ENCODE data around the gene ZNF335.
"Not testable (repeated sequence)": the region's sequence is repeated elsewhere in the genome, so short reads cannot be mapped to it uniquely, and the experiment has no call there.

ZNF335 gene

GRCh38 chr20:45958593-45958992, 13.4 kb downstream of the ZNF335 start:
- Histone ChIP-seq H3K27ac (no peak overlapping the region), H3K4me2 (no peak overlapping the region), H3K27me3 (ENCODE audit: insufficient read depth, low read depth) (no peaks in the 10 kb centered on the region), H4K20me1 (ENCODE audit: insufficient read depth) (no peaks in the 10 kb centered on the region), H3K4me1 (ENCODE audit: low read depth, poor library complexity, severe bottlenecking) (no peaks in the 10 kb centered on the region), H3K9ac (no peak overlapping the region), H2AFZ (ENCODE audit: low read depth) (no peak overlapping the region), H3K79me2 (ENCODE audit: insufficient read depth, low read depth) (no peaks in the 10 kb centered on the region), H3K36me3 (ENCODE audit: insufficient read depth) (peaks cover 3% of the 10 kb centered on the region; the same call in 1 of the 2 replicates), H3K4me3 (IDR thresholded peaks at IDR 0.05; ENCODE audit: insufficient read depth, low read depth, low read length) (no peak overlapping the region)
- TF ChIP-seq CTCF (conservative IDR thresholded peaks at IDR 0.05; ENCODE audit: low read depth, low read length), result no peak

DNA sequence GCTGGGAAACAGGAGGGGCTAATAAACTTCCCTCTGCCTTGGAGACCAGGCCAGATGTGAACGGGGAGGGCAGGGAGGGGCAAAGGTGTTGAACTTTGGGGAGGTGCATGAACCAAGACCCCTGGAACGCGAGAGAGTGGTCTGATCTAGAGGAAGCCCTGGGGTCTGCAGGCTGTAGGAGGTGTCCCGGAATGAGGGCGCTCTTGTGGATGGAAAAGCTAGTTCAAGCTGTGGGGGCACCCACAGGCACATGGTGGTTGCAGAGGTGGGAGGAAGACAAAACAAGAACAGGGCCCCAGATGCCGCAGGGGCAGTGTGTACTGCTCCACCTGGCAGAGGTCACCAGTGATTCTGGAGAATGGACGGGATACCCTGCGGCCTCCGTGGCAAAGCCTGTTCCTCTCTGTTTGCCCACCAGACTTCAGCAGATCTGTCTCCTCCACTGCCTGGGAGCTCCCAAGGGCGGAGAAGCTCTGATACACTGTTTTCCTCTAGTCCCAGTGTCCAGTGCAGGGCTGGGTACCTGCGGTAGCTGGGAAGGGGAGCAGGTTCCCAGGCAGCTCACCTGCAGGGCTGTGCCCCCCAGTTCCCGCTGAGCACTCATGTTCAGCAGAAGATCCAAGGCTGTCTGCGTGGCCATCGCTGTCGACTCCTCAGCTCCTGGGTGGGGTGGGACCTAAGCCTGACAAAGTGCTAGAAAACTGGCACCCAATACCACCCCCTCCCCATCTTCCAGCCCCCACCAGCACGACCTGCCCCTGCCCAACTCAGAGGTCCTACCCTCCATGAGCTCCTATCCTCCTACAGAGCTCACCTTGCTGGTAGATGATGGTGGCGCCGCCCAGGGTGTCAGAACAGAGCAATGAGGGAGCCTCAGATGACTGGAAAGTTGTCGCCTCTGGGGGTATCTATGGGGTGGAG, 14.7 kb downstream of the ZNF335 start:
- no peaks in the 10 kb centered on the region for H4K20me1 ChIP-seq (ENCODE audit: insufficient read depth)
- TF ChIP-seq CTCF (conservative IDR thresholded peaks at IDR 0.05; ENCODE audit: low read depth, low read length), result no peak
- no peaks in the 10 kb centered on the region for H3K27me3 ChIP-seq (ENCODE audit: insufficient read depth, low read depth)
- no peaks in the 10 kb centered on the region for H3K79me2 ChIP-seq (ENCODE audit: insufficient read depth, low read depth)
- H3K36me3 ChIP-seq (ENCODE audit: insufficient read depth), result peaks cover 3% of the 10 kb centered on the region; the same call in 1 of the 2 replicates
- no peak overlapping the region for H3K27ac ChIP-seq
- no peak overlapping the region for H3K4me2 ChIP-seq
- no peaks in the 10 kb centered on the region for H3K4me1 ChIP-seq (ENCODE audit: low read depth, poor library complexity, severe bottlenecking)
- H2AFZ ChIP-seq (ENCODE audit: low read depth), result no peak overlapping the region
- no peak overlapping the region for H3K9ac ChIP-seq
- no peak overlapping the region for H3K4me3 ChIP-seq (IDR thresholded peaks at IDR 0.05; ENCODE audit: insufficient read depth, low read depth, low read length)

DNA sequence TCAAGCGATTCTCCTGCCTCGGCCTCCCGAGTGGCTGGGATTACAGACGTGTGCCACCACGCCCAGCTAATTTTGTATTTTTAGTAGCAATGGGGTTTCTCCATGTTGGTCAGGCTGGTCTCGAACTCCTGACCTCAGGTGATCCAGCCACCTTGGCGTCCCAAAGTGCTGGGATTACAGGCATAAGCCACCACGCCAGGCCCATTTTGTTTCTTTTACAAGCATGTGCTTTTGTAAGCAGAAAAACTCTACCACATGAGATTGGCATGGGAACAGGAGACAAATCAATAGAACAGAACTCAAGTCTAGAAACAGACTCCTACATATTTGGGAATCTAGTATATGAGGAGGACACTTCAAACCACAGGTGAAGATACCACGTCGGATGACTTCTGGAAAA, 15.7 kb downstream of the ZNF335 start:
- not testable (repeated sequence) for H3K27ac ChIP-seq; H3K79me2 ChIP-seq (ENCODE audit: insufficient read depth, low read depth); H4K20me1 ChIP-seq (ENCODE audit: insufficient read depth); H3K27me3 ChIP-seq (ENCODE audit: insufficient read depth, low read depth); H2AFZ ChIP-seq (ENCODE audit: low read depth); H3K4me1 ChIP-seq (ENCODE audit: low read depth, poor library complexity, severe bottlenecking); H3K36me3 ChIP-seq (ENCODE audit: insufficient read depth); H3K4me3 ChIP-seq (IDR thresholded peaks at IDR 0.05; ENCODE audit: insufficient read depth, low read depth, low read length); H3K9ac ChIP-seq; H3K4me2 ChIP-seq

DNA sequence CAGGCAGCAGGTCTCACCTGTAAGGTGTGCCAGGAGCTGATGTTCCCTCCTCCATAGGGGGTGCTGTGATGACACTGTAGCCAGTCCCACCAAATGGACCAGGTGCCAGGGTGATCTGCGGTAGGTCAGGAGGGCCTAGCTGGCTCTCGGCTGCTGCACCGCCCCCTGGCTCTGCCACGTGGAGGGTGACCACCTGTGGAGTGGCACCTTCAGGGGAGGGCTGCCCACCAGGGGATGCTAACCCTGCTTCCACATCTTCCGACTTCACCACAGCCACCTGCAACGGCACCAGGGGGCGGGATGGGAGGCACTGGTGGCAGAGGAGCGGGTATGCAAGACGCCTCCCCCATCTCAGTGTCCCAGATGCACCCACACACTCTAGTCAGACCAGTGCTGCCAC, 18.3 kb downstream of the ZNF335 start:
- H3K9ac ChIP-seq, result no peak overlapping the region
- H3K79me2 ChIP-seq (ENCODE audit: insufficient read depth, low read depth), result no peaks in the 10 kb centered on the region
- H2AFZ ChIP-seq (ENCODE audit: low read depth), result no peak overlapping the region
- no peaks in the 10 kb centered on the region for H4K20me1 ChIP-seq (ENCODE audit: insufficient read depth)
- no peaks in the 10 kb centered on the region; the same call in 1 of the 2 replicates for H3K36me3 ChIP-seq (ENCODE audit: insufficient read depth)
- TF ChIP-seq CTCF (conservative IDR thresholded peaks at IDR 0.05; ENCODE audit: low read depth, low read length), result no peak
- H3K27me3 ChIP-seq (ENCODE audit: insufficient read depth, low read depth), result no peaks in the 10 kb centered on the region
- peaks cover 7% of the 10 kb centered on the region for H3K4me1 ChIP-seq (ENCODE audit: low read depth, poor library complexity, severe bottlenecking)
- no peak overlapping the region for H3K27ac ChIP-seq
- no peak overlapping the region for H3K4me3 ChIP-seq (IDR thresholded peaks at IDR 0.05; ENCODE audit: insufficient read depth, low read depth, low read length)
- H3K4me2 ChIP-seq, result no peak overlapping the region

DNA sequence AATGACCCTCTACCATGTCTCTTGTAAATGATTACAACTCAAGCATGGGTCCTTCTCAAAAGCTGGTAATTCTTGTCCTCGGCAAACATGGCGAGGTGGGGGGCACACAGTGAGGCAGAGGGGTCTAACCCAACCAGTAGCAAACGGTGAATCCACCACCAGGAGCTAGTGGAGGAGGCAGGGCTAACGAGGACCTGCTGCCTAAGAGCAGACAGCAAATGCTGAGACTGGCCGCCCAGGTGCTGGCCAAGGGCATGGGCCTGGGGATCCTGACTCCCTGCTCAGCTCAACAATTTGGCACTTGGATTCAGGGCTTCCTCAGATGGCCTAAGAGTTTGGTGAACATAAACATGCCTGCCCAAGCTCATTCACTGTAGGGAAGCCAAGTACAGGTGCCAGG, 19.1 kb downstream of the ZNF335 start:
- Histone ChIP-seq H3K4me3 (IDR thresholded peaks at IDR 0.05; ENCODE audit: insufficient read depth, low read depth, low read length) (no peak overlapping the region), H3K36me3 (ENCODE audit: insufficient read depth) (no peaks in the 10 kb centered on the region; the same call in 1 of the 2 replicates), H3K27me3 (ENCODE audit: insufficient read depth, low read depth) (no peaks in the 10 kb centered on the region), H3K27ac (no peak overlapping the region), H2AFZ (ENCODE audit: low read depth) (no peak overlapping the region), H3K4me1 (ENCODE audit: low read depth, poor library complexity, severe bottlenecking) (peaks cover 7% of the 10 kb centered on the region), H3K9ac (no peak overlapping the region), H3K4me2 (no peak overlapping the region), H3K79me2 (ENCODE audit: insufficient read depth, low read depth) (no peaks in the 10 kb centered on the region), H4K20me1 (ENCODE audit: insufficient read depth) (no peaks in the 10 kb centered on the region)
- no peak for TF ChIP-seq CTCF (conservative IDR thresholded peaks at IDR 0.05; ENCODE audit: low read depth, low read length)

All from KMS-11 (cell line).